Gastroesophageal sphincter (tissue), 4 donors: Measurements from ENCODE around the gene KCNMB2. TPM values are rescaled to one million over a fixed set of nuclear protein-coding genes. Genes with fewer than 3 reads are reported as not detected.

Source experiments
- ATAC-seq: fragments of 150-250 bp; one replicate; pipeline ENCODE4 v1.9.1; 2016; ENCODE audit warnings: mild to moderate bottlenecking, moderate library complexity
- H3K27ac ChIP-seq, 4 donors: fragments of 200-600 bp; sonication (generic) in 3 of 4; 1 replicate in 3 of 4; 2 replicates in 1 of 4; pipeline ENCODE4 v1.5.1; 2016 to 2019
- H3K27me3 ChIP-seq: fragments of 200-600 bp; sonication (generic); one replicate; pipeline ENCODE4 v1.5.1; 2019
- H3K36me3 ChIP-seq, 2 donors: fragments of 200-600 bp; sonication (generic); one replicate each; pipeline ENCODE4 v1.5.1; 2019; ENCODE audit warnings: control low read depth in 1 of 2
- H3K4me1 ChIP-seq, 3 donors: fragments of 200-600 bp; sonication (generic); 1 replicate in 2 of 3; 2 replicates in 1 of 3; pipeline ENCODE4 v1.5.1; 2016 to 2019; ENCODE audit warnings: control low read depth in 2 of 3
- H3K4me3 ChIP-seq, 2 donors: fragments of 200-600 bp; sonication (generic); one replicate each; pipeline ENCODE4 v1.5.1; 2019; ENCODE audit warnings: mild to moderate bottlenecking in 1 of 2, moderate library complexity in 1 of 2
- H3K9me3 ChIP-seq, 3 donors: fragments of 200-600 bp; sonication (generic); one replicate each; pipeline ENCODE4 v1.5.1; 2017 to 2019; ENCODE audit warnings: control low read depth in 2 of 3
- EP300 ChIP-seq: sonication (generic); formaldehyde crosslinking; IDR thresholded peaks from one replicate; pipeline ENCODE4 v1.6.1; 2017; ENCODE audit warnings: antibody characterized with exemption, mild to moderate bottlenecking
- POLR2A ChIP-seq, 2 donors: fragments of 450-650 bp; IDR thresholded peaks; one replicate each; pipeline ENCODE4 v1.6.1; 2017; ENCODE audit warnings: antibody characterized with exemption in 2 of 2, mild to moderate bottlenecking in 2 of 2, moderate library complexity in 1 of 2
- POLR2AphosphoS5 ChIP-seq: sonication (generic); formaldehyde crosslinking; IDR thresholded peaks from one replicate; pipeline ENCODE4 v1.6.1; 2017; ENCODE audit warnings: antibody characterized with exemption
- WGBS, 2 donors: methylation state at CpG; one replicate each; pipeline ENCODE4 v1.1.5; 2018; ENCODE audit warnings: low coverage in 1 of 2; 5-methylcytosine and 5-hydroxymethylcytosine counted together
- total RNA-seq, 4 donors: library from RNA; depleted of rRNA; stranded (reverse); fragments of >200 nt; gene quantifications; one replicate each; pipeline ENCODE4 v1.1.0, GENCODE V29; 2016
- TF ChIP-seq, protein P1 (sequence below), 4 experiments: fragments of 200-600 bp in 2 of 4; fragments of 450-650 bp in 2 of 4; sonication (generic) in 1 of 4; IDR thresholded peaks; one replicate each; pipeline ENCODE4 v1.5.1; 2017 to 2019; ENCODE audit warnings: antibody characterized with exemption in 4 of 4, mild to moderate bottlenecking in 2 of 4, moderate library complexity in 2 of 4

KCNMB2 gene
- total RNA-seq, 4 donors from 2014 or later, result 1.3 TPM; not detected in 3

DNA sequence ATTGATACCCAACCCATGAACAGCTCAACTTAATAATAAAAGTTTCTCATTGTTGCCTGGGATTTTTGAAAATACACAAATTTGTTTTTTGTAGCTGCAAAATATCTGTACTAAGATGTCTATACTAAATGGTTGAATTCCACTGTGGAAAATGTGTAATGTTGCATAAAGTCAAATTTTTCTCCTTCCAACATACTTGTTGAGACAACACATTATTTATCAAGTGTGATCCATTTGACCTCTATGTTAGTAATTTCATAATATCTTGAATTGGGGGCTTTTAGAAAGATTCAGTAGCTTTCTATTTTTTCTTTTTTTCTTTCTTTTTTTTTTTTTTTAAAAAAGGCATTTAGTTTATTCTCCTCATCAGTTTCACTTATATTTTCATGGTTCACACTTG, 88.0 kb downstream of the KCNMB2 start:
- H3K27me3 ChIP-seq, result no peaks in the 10 kb centered on the region
- ATAC-seq, result no peak
- H3K4me1 ChIP-seq, result no peaks in the 10 kb centered on the region
- H3K9me3 ChIP-seq, result no peaks in the 10 kb centered on the region
- no peaks in the 10 kb centered on the region for H3K36me3 ChIP-seq
- TF ChIP-seq, protein P1, sequence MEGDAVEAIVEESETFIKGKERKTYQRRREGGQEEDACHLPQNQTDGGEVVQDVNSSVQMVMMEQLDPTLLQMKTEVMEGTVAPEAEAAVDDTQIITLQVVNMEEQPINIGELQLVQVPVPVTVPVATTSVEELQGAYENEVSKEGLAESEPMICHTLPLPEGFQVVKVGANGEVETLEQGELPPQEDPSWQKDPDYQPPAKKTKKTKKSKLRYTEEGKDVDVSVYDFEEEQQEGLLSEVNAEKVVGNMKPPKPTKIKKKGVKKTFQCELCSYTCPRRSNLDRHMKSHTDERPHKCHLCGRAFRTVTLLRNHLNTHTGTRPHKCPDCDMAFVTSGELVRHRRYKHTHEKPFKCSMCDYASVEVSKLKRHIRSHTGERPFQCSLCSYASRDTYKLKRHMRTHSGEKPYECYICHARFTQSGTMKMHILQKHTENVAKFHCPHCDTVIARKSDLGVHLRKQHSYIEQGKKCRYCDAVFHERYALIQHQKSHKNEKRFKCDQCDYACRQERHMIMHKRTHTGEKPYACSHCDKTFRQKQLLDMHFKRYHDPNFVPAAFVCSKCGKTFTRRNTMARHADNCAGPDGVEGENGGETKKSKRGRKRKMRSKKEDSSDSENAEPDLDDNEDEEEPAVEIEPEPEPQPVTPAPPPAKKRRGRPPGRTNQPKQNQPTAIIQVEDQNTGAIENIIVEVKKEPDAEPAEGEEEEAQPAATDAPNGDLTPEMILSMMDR (IDR thresholded peaks at IDR 0.05), result no peak
- TF ChIP-seq POLR2AphosphoS5 (no peak), POLR2A (IDR thresholded peaks at IDR 0.05) (no peak), EP300 (no peak)
- H3K4me3 ChIP-seq, result no peak overlapping the region
- H3K27ac ChIP-seq, result no peak overlapping the region

DNA sequence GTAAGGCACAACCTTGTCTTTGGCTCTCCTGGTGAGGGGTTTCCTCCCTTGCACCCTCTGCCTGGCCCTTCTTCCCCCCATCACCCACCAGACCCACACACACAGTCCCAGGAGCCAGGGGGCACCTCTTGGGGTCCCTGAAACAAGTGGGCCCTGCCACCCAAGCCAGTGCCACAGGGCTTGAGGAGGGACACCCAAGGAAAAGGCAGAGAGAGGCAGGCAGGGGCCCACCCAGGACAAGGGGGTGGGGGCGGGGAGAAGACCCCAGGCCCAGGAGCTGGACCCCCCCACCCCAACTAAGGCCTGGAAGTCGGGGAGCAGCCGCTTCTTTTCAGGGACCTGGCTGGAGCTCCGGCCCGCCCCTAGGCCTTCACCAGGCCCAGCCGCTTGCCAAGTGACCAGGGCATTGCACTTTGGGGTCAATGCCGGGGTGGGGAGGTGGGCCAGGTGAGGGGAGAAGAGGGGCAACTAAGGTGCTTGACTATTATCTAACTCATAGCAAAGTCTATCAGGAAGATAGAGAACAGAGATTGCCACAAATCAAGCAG, 88.9 kb downstream of the KCNMB2 start:
- Histone ChIP-seq H3K9me3 (no peaks in the 10 kb centered on the region), H3K4me3 (no peak overlapping the region), H3K27ac (no peak overlapping the region), H3K36me3 (no peaks in the 10 kb centered on the region), H3K4me1 (no peaks in the 10 kb centered on the region), H3K27me3 (no peaks in the 10 kb centered on the region)
- ATAC-seq, result no peak
- TF ChIP-seq, protein P1 (IDR thresholded peaks at IDR 0.05), result no peak
- no peak for TF ChIP-seq POLR2A (IDR thresholded peaks at IDR 0.05)
- no CpG with 5 or more reads among the region's 7 CpGs for WGBS, 2 donors

DNA sequence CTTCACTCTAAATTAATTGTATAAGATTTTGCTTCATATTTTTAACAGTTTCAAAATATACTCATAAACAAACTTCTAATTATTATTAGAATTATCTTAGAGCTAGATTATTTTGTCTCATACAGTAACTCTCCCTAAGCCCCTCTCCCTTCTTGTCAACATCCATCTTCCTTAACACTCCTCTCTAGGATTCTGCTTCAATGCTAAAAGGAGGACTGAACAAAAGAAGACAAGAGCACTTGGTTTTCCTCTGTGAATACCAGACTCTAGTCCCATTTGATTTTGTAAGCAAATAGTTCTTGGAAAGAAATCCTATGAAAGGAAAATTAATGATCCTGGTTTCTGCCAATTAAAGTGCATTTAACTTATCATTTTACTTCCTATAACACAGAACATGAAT, 91.8 kb downstream of the KCNMB2 start:
- no peak overlapping the region for H3K4me3 ChIP-seq
- H3K27ac ChIP-seq, result no peak overlapping the region
- H3K36me3 ChIP-seq, result no peaks in the 10 kb centered on the region
- TF ChIP-seq POLR2AphosphoS5 (no peak), POLR2A (IDR thresholded peaks at IDR 0.05) (no peak), EP300 (no peak)
- TF ChIP-seq, protein P1 (IDR thresholded peaks at IDR 0.05), result no peak
- H3K4me1 ChIP-seq, result no peaks in the 10 kb centered on the region
- ATAC-seq, result no peak
- no peaks in the 10 kb centered on the region for H3K27me3 ChIP-seq
- no peaks in the 10 kb centered on the region for H3K9me3 ChIP-seq

DNA sequence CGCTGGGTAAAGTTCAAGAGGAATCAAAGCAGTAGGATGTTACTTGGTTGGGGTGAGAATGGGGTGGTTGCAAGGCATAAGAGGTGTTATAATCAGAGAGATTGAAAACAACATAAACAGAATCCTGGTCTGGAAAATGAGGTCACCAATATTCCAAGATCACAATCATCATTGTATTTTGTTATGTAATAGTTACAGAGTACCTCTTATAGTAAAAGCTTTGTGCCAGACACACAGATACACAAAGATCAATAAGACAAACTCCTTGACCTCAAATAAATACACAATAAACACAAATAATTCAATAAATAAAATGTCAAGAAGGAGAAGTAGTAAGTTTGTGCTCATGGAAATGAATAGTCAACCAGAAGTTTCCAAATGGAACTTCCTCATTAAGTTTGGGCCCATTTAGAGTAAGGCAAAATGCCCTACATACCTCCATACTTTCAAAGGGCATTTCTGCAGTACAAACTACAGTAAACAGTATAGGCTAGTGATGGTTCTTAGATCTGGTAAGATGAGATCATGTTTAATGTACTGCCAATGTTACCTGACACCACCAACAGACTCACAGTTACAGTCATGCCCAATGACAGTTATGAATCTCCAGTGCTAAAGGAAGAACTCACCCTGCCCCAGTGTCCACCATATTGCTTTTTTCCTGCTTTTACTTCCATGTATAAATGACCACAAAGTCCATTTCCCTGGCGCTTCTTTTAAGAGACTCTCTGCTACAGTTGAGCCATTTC, 93.4 kb downstream of the KCNMB2 start:
- WGBS, 2 donors, result 96 to 100% methylated on average over 2 of the region's 2 CpGs
- TF ChIP-seq POLR2AphosphoS5 (no peak), POLR2A (IDR thresholded peaks at IDR 0.05) (no peak), EP300 (no peak)
- TF ChIP-seq, protein P1 (IDR thresholded peaks at IDR 0.05), result no peak
- no peak overlapping the region for H3K4me3 ChIP-seq
- H3K4me1 ChIP-seq, result no peaks in the 10 kb centered on the region
- no peak overlapping the region for H3K27ac ChIP-seq
- no peak for ATAC-seq
- H3K36me3 ChIP-seq, result no peaks in the 10 kb centered on the region
- no peaks in the 10 kb centered on the region for H3K9me3 ChIP-seq
- H3K27me3 ChIP-seq, result no peaks in the 10 kb centered on the region

DNA sequence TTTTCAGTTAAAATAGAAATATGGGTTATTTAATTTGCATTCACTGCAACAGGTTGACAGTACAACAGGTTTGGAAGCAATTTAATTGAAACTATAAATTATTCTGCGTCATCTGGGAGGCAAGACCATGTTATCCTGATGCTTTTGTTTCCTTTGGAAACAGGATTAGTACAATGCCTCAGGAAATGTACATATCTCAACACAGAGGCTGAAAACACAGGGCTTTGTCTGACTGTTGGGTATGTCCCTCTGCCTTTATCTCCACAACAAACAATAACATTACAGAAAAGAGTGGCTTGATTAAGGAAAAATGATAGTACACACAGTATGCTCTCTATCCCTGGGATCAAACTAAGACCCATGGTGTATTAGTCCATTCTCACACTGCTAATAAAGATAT, 95.7 kb downstream of the KCNMB2 start:
- no peak overlapping the region for H3K4me3 ChIP-seq
- WGBS, 2 donors, result 75% methylated on average over 1 of the region's 1 CpG
- no peak overlapping the region for H3K27ac ChIP-seq
- H3K9me3 ChIP-seq, result no peaks in the 10 kb centered on the region
- no peak for ATAC-seq
- no peaks in the 10 kb centered on the region for H3K4me1 ChIP-seq
- no peaks in the 10 kb centered on the region for H3K36me3 ChIP-seq
- H3K27me3 ChIP-seq, result no peaks in the 10 kb centered on the region
- TF ChIP-seq EP300, result no peak
- TF ChIP-seq, protein P1 (IDR thresholded peaks at IDR 0.05), result no peak
- TF ChIP-seq POLR2A (IDR thresholded peaks at IDR 0.05), result no peak
- no peak for TF ChIP-seq POLR2AphosphoS5
